MM.1S (cell line): Measurements from ENCODE around the gene SLC24A3.

Source experiments
- CTCF ChIP-seq: fragments of 300-600 bp; sonication (generic); IDR thresholded peaks from 2 replicates; pipeline ENCODE4 v1.5.1; 2016; ENCODE audit warnings: antibody characterized with exemption, low read length, mixed read lengths
- EZH2 ChIP-seq: fragments of 300-600 bp; sonication (generic); optimal IDR thresholded peaks from 2 replicates; pipeline ENCODE3; 2017; ENCODE audit warnings: low read depth, mild to moderate bottlenecking, antibody characterized with exemption, low read length, mixed read lengths

GRCh38 chr20:19433371-19434350 is 221.2 kb downstream of the SLC24A3 start:
- TF ChIP-seq CTCF: no peak
- TF ChIP-seq EZH2: no peak
